Right atrium auricular region (tissue), 2 donors: Measurements from ENCODE around the gene LRP8. TPM values are rescaled to one million over a fixed set of nuclear protein-coding genes. Genes with fewer than 3 reads are reported as not detected.
A peak's percentile ranks its signal among the peaks of the same experiment; 100 is the strongest.

Experiments
- DNase-seq: peaks from one replicate; pipeline ENCODE4 v3.0.0-alpha.2; 2019; ENCODE audit warnings: low spot score
- H3K27ac ChIP-seq, 2 donors: fragments of 200-600 bp; sonication (generic); 1 replicate in 1 of 2; 2 replicates in 1 of 2; pipeline ENCODE4 v1.5.1; 2016 to 2019
- H3K27me3 ChIP-seq, 2 donors: fragments of 200-600 bp; sonication (generic); one replicate each; pipeline versions ENCODE4 v1.5.1 to v1.6.0; 2017 to 2019
- H3K36me3 ChIP-seq: fragments of 200-600 bp; sonication (generic); one replicate; pipeline ENCODE4 v1.5.1; 2016
- H3K4me1 ChIP-seq, 2 donors: fragments of 200-600 bp; sonication (generic); one replicate each; pipeline versions ENCODE4 v1.5.1 to v1.6.0; 2017 to 2019
- H3K4me3 ChIP-seq, 2 donors: fragments of 200-600 bp; sonication (generic); 1 replicate in 1 of 2; 2 replicates in 1 of 2; pipeline ENCODE4 v1.5.1; 2017 to 2019; ENCODE audit warnings: mild to moderate bottlenecking in 1 of 2, moderate library complexity in 1 of 2
- H3K9me3 ChIP-seq, 2 donors: fragments of 200-600 bp; sonication (generic); one replicate each; pipeline ENCODE4 v1.5.1; 2019
- total RNA-seq, 2 donors: library from RNA; depleted of rRNA; stranded (reverse); fragments of >200 nt; gene quantifications; one replicate each; pipeline ENCODE4 v1.1.0, GENCODE V29; 2016
- TF ChIP-seq, protein P1 (sequence below), 2 donors: fragments of 200-600 bp; sonication (generic); IDR thresholded peaks; one replicate each; pipeline ENCODE4 v1.5.1; 2019; ENCODE audit warnings: antibody characterized with exemption in 2 of 2

The LRP8 gene
- 1 to 10 TPM; 2.2 to 3.6 TPM for total RNA-seq

DNA sequence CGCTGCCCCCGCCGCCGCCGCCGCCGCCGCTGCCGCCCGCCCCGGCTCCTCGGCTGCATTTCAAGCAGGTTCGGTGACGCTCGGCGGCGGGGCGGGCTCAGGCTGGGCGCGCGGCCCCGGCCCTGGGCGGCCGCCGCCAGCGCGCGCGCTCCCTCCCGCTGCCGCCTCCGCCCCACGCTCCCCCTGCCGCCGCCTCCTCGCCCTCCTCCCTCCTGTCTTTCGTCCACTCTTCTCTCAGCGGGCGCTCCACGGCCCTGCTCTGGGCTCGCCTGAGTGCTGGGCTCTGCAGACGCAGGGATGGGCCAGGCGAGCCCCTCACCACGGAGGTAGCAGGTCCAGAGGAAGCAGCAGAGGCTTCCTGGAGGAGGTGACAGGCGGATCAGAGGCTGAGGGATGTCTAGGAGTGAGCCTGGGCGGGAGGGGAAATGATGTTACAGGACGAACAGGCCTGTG, at the start of gene LRP8:
Gene LRP8 (minus strand): TSS at position 62 of the 453 bp plus-strand sequence. CDS start 158 bp downstream, outside the sequence.
- TF ChIP-seq, protein P1, sequence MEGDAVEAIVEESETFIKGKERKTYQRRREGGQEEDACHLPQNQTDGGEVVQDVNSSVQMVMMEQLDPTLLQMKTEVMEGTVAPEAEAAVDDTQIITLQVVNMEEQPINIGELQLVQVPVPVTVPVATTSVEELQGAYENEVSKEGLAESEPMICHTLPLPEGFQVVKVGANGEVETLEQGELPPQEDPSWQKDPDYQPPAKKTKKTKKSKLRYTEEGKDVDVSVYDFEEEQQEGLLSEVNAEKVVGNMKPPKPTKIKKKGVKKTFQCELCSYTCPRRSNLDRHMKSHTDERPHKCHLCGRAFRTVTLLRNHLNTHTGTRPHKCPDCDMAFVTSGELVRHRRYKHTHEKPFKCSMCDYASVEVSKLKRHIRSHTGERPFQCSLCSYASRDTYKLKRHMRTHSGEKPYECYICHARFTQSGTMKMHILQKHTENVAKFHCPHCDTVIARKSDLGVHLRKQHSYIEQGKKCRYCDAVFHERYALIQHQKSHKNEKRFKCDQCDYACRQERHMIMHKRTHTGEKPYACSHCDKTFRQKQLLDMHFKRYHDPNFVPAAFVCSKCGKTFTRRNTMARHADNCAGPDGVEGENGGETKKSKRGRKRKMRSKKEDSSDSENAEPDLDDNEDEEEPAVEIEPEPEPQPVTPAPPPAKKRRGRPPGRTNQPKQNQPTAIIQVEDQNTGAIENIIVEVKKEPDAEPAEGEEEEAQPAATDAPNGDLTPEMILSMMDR (IDR thresholded peaks at IDR 0.05) = no peak
- H3K27me3 ChIP-seq = no peaks in the 10 kb centered on the region
- H3K27ac ChIP-seq = peak within 1 kb of the TSS; percentile 26 to 39
- peak; percentile 62 for DNase-seq
- H3K36me3 ChIP-seq = no peaks in the 10 kb centered on the region
- H3K9me3 ChIP-seq = no peaks in the 10 kb centered on the region
- H3K4me3 ChIP-seq = peak within 1 kb of the TSS; percentile 54 to 73
- peaks cover 0 to 31% of the 10 kb centered on the region in 2 donors for H3K4me1 ChIP-seq

DNA sequence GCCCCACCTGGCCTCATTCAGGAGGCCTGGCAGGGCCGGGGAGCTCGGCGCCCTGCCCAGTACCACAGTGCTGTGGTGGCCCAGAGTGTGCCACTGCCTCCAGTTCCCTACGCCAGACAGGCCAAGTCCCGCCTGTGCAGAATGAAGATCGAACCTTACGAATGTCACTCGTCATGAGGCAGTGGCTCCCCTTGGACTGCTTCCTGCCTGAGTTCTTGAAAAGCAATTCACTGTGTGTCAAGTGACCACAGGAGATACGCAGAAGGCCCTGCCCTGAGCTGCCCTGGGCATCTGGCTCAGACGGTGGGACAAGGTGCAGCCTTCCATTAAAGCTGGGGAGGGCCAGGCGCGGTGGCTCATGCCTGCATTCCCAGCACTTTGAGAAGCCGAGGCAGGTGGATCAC, 49.6 kb upstream of the LRP8 start:
- Histone ChIP-seq H3K27ac (no peak overlapping the region), H3K4me1 (peaks cover 0 to 19% of the 10 kb centered on the region in 2 donors), H3K27me3 (no peaks in the 10 kb centered on the region), H3K4me3 (no peak overlapping the region), H3K9me3 (no peaks in the 10 kb centered on the region), H3K36me3 (no peaks in the 10 kb centered on the region)
- DNase-seq = no peak
- TF ChIP-seq, protein P1 (IDR thresholded peaks at IDR 0.05) = no peak

DNA sequence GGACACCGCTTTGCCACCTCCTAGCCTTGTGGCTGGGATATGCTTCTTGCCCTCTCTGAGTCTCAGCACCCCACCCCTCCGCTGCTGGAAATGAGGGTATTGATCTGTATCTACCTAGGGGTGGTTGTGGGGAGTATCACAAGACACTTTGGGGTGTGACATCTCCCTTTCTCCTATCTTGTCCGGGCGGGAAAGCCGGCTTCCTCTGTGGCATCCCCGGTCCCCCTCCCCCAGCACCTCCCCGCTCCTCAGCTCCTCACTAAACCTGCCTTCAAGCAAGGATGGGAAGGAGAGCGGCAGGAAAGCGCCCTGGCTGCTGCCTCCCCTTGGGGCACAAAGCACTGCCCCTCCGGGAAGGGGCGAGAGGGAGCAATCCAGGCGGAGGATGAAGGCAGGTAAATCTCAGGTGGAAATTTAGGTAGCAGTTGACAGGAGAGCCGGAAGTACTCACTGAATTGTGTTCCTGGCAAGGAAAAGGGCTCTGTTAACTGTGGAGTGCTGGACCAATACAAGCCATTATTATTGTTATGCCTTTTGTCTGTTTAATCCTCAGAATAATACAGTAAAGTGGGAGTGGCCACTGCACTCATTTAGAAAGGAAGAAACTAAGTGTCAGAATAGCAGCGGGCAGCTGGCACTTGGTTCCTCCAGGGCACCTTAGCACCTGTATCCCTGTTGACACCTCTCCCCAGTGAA, 49.0 kb upstream of the LRP8 start:
- TF ChIP-seq, protein P1 (IDR thresholded peaks at IDR 0.05) = no peak
- Histone ChIP-seq H3K4me3 (no peak overlapping the region), H3K4me1 (peaks cover 0 to 19% of the 10 kb centered on the region in 2 donors), H3K36me3 (no peaks in the 10 kb centered on the region), H3K27ac (no peak overlapping the region), H3K27me3 (no peaks in the 10 kb centered on the region), H3K9me3 (no peaks in the 10 kb centered on the region)
- no peak for DNase-seq

DNA sequence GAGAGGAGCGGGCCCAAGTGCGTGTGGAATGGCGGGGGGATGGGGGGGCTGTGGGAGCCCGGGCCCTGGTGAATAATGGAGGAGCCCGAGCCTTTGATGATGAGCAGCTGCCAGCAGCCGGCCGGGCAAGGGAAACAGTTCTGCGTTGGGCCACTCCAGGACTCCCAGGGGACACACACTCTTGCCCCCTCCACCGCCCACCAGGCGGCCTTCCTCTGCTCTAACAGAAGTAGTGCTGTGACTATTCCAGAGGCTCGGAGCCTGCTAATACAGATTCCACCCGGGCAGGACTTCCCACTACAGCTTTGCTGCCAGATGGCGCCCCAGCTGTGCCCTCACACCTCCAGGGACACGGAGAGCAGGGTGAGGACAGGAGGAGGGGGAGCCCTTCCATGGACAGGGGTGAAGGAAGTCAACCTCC, 48.2 kb upstream of the LRP8 start:
- DNase-seq = no peak
- H3K27me3 ChIP-seq = no peaks in the 10 kb centered on the region

DNA sequence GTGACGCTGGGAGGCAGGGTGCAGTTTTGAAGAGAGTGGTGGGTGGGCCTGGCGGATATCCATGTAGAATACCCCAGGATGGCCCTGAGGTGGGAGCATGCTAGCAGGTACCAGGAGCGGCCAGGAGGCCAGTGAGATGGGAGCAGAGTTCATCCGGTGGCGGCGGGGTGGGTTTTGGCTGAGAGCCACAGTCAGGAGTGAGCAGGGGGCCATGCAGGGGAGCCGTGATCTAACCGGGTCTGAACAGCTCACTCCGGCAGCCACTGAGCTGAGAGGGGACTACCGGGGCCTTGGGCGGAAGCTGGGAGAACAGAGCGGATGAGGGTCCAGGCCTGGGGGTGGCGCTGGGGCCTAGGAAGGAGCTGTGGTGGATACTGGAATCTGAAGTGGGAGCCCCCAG, 47.6 kb upstream of the LRP8 start:
- H3K27me3 ChIP-seq = no peaks in the 10 kb centered on the region
- TF ChIP-seq, protein P1 (IDR thresholded peaks at IDR 0.05) = no peak
- H3K4me3 ChIP-seq = no peak overlapping the region
- H3K27ac ChIP-seq = no peak overlapping the region
- H3K36me3 ChIP-seq = no peaks in the 10 kb centered on the region
- peaks cover 0 to 15% of the 10 kb centered on the region in 2 donors for H3K4me1 ChIP-seq
- no peaks in the 10 kb centered on the region for H3K9me3 ChIP-seq
- DNase-seq = no peak

More for the DNA sequence above, 48.2 kb upstream of the LRP8 start:
- Histone ChIP-seq H3K9me3 (no peaks in the 10 kb centered on the region), H3K4me3 (no peak overlapping the region), H3K27ac (no peak overlapping the region), H3K36me3 (no peaks in the 10 kb centered on the region), H3K4me1 (peaks cover 0 to 19% of the 10 kb centered on the region in 2 donors)
- TF ChIP-seq, protein P1 (IDR thresholded peaks at IDR 0.05) = no peak
